HG02938 (cell line): ENCODE measurements around the gene CTNNA3.

Experiments
- ATAC-seq: cut with Tn5 transposase; IDR thresholded peaks from one replicate; pipeline ENCODE4 v1.9.1; 2021; ENCODE audit warnings: mild to moderate bottlenecking, moderate library complexity; ENCODE audit not compliant: unreplicated experiment

The CTNNA3 gene

DNA sequence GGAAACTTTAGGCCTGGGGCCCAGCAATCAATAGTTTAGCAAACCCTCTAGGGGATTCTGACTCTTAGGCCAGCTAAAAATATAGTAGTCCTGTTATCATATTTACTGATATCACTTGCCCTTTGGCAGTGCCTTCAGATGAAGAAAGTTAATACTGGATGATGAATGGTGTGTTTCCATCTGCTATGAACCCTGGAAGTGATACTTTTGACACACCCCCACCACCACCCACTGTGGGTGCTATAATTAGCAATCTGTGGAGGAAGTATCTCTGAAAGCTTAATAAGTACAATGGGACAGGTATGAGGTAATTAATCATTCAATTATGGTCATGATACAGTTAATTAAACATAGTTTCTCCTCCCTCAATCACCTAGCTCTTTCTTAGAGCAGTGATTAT, 860.6 kb downstream of the CTNNA3 start:
- ATAC-seq, result peak; percentile 30

DNA sequence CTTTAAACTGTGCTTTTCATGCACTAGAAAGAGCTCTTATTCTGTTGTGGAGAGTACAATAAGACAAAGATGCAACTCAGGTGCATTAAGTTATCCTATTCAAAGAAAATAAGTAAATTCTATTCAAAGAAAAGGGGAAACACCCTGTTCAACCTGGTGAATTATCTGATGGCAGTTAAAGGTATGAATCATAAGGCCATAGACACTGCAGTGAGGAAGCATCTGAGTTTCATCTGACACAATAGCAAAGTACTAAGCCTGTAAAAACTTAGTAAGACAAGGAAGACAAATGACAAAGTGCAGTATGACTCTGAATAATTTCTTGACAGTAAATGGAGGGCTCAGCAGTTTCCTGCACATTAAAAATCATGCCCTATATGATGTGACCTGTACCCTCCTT, 861.2 kb downstream of the CTNNA3 start:
- no peak for ATAC-seq

DNA sequence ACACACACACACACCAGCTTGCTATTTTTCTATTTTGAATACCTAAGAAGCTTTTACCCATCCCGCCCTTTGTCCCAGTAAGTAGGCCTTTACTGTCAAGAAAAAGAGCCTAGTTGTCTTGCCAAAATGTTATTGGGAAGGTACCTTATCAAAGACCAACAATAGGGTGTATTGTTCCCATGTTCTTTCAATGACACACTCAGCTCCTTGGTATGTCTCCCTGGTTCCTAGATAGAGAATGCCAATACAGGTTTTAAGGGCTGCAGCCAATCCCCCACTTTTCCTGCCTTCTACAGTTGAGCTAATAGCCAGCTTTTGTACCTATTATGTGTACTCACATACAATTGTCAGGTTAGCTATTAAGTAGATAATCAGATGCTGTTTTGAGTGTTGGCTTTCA, 862.1 kb downstream of the CTNNA3 start:
- ATAC-seq, result no peak

DNA sequence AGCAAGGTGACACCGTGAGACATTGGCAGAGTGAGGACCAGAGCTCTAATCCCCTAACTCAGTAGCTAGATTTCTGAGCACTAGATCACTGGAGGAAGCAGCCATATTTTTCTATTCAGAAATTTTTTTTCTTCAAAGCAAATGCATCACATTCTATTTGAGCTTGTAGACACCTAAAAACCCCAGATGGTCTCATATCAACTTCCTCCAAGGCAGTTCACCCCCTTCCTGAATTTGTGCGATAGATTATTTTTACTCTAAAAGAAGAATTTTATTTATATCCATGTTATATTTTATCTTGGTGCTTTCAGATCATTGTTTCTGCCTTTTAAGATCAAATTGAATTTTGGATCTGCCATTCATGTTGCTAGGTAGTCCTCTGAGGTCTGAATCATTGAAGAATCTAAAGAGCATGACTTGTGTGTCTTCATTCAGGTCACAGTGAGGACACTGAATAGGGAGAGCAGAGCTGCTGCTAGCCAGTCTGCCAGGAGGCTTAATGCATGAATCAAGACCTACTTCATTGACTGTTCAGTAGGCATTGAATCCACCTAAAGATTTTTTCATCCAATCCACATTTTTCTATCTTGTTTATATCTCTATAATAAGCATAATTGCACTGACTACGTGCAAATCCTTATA, 863.1 kb downstream of the CTNNA3 start:
- ATAC-seq, result no peak

DNA sequence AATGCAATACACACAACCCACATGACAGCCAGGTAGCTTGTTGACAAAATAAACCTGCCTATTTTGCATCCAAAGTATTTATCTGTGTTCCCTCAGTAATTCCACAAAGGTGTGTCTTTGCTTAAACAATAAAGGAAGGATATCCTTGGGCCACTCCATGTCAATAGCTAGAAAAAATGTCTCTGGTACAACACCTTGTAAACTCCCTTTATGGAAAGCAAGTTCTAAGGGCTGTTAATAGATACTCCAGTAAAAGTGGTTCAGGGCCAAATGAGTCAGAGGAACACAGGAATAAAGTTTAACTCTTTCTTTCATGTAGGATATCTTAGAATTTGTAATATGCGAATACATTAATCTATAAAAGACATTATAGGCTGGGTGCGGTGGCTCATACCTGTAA, 867.0 kb downstream of the CTNNA3 start:
- ATAC-seq, result no peak

DNA sequence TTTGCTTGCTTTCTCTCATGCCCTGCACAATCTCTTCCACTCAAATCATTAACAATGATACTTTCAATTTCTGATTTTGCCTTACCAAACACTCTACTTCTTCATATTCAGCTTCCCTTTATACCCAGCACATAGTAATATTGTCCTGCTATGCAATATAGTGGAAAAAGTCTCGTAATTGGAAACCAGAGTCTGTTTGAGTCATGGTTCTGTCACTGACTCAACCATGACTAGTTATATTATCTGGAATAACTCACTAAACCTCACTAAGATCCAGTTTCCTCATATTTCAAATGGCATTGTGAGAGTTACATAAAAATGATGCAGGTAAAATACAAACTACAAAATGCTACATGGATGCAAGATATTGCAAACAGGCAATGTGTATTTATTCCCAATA, 868.6 kb downstream of the CTNNA3 start:
- no peak for ATAC-seq

DNA sequence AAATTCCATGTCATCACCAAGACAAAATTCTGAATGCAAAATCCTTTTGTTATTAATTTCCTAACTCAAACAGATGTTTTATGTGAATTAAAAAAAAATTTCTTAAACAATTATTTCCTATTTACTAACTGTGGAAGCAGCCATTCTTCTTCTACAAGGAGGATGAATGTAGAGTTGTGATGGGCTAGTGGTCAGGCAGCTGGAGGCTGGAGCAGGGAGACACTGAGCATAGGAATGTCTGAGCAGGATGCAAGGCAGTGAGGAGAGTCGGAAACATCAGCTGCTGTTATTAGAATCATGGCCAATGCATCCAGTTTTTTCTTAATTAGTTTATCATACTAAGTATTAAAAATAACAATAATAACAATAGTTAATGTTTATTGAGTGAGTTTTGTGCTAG, 872.7 kb downstream of the CTNNA3 start:
- ATAC-seq, result no peak

DNA sequence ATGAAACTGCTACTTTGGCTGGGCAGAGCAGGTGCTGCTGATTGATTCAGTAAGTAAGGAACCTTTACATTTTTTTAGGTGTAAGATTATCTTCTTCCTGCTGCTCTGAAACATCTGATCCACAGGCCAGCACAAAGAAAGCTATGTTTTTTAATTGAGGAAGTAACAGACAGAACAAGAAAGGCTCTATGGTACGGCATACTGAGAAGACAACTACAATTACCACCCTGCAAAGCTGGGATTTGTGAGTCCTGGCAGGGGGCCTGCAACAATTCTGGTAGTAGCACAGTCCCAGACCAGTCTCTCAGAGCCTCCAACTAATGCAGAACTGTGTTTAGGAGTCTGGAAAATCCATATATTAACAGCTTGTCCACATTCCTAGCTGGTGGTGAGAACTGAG, 873.2 kb downstream of the CTNNA3 start:
- ATAC-seq, result no peak

DNA sequence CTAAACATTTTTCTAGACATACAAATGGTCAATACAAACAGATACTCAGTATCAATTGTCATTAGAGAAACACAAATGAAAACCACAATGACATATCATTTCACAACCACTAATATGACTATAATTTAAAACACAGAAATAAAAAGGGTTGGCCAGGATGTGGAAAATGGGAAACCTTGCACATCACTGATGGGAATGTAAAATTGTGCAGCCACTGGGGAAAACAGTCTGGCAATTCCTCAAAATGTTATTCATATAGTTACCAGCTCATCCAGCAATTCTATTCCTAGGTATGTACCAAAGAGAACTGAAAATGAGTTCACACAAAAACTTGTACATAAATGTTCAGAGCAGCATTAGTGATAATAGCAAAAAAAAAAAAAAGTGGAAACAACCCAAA, 876.3 kb downstream of the CTNNA3 start:
- ATAC-seq, result no peak

DNA sequence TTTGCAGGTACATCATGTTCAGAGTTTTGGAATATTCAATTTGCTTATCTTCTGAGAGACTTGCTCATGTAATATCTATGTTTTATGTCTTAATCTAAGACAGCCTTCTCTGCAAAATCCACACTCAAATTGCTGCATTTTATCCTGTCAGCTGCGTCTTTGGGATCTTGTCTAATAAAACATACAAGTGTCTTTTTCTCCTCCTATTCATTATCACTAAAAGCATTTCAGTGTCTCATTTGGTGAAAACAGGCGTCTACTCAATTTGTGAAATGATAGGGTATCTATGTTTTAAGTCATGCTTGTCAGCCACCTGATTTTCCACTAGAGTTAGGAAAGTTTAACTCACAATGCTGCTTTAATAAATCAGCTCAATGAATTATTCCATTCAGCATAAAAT, 882.9 kb downstream of the CTNNA3 start:
- no peak for ATAC-seq

DNA sequence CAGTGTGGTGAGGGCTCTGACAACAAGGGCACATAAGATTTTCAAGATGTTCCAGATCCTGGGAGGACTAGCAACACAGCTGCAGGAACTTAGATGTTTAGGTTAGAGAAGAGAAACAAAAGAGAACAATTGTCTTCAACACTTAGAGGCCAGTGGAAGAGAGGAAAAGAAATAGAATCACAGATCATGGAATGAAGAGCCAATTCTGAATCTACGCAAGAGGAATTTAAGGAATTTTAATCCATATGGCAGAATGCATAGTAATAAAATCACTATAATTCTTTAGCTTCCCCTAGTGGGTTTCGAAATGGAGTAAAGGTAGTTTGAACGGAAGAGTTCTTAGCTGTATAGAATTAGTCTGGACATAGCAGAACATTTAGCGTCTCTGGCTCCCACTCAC, 884.8 kb downstream of the CTNNA3 start:
- ATAC-seq, result no peak

DNA sequence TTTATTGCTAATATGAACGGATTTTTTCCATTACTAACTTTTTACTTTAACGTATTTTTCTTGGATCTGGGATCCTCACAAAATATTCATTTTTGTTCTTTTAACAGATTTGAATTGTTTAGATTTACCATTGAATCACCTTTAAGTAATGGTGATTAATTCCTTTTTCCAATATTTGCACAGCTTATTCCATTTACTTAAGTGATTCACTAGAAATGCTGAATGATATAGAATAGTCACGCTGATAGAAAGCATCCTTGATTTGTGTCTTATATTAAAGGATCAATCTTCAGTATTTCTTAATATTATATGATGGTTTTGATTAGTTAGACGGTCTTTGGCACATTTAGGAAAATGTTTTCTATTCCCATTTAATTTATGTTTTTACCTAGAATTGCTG, 886.6 kb downstream of the CTNNA3 start:
- no peak for ATAC-seq

DNA sequence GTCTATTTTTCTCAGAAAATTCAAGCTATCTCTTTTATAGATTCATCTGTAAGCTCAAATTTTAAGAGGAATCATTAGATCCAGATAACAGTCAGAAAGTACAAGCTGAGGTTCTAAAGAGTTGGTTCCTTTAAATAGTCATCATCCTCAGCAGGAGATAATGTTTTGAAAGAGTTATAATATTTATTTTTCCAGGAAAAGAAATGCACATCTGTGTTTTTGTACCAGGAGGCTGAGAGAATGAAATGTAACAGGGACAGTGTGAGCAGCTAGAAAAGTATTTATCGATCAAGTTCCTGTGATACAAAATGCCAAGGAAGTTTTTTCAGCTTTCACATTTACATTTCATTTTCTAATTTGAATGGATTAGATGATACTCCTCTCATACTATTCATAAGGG, 890.4 kb downstream of the CTNNA3 start:
- ATAC-seq, result no peak

DNA sequence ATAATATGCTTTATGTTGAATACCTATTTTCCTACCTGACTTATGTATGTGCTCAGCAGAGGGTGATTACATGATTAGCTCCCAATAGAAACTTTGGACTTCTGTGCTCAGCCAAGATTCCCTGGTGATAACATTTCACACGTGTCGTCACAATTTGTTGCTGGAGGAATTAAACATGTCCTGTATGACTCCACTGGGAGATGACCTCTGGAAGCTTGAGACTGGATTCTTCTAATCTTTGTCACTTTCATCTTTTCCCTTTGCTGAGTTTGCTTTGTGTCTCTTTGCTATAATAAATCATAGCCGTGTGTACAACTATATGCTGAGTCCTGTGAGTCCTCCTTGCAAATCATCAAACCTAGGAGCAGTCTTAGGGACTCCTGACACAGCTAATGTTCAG, 891.0 kb downstream of the CTNNA3 start:
- no peak for ATAC-seq

DNA sequence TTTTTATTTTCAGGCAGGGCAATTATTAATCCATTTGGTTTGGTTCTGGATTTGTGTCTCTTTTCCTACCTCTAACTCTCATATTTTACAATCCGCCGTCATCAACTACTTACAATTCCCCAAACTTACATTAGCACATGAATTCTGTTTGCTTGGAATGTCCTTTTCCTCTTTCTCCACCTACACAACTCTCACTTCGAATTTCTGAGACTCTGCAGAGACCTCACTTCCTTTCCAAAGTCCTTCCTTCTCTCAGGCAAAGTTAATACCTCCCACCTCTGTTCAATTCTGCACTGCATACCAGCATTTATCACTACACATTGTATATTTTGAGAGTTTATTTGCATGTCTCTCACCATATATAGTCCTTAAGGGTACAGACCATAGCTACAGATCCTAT, 892.8 kb downstream of the CTNNA3 start:
- no peak for ATAC-seq

DNA sequence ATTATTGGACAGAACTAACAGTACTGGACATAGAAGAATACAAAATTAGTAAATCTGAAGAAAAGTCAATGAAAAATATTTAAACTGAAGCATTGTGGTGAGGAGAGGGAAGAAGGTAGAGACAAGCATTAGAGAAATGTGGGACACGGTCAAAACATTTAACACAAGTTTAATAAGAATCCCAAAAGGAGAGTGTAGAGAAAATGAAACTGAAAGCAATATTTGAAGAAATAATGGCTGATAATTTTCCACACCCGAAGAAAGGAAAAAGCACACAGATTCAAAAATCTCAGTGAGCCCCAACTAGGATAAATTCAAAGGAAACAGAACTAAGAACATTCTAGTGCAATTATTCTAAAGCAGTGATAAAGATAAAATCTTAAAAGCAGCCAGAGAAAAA, 896.5 kb downstream of the CTNNA3 start:
- ATAC-seq, result no peak

DNA sequence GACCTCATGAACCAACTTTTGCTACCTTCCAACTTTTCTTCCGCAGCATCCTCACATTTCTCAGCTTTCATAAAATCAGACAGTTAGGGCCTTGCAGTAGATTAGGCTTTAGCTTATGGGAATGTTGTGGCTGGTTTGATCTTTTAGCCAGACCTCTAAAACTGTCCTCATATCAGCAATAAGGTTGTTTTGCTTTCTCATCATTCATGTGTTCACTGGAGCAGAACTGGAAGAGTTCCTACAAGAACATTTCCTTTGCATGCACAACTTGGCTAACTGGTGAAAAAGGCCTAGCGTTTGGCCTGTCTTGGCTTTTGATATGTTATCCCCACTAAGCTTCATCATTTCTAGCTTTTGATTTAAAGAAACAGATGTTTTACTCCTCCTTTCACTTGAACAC, 900.1 kb downstream of the CTNNA3 start:
- ATAC-seq, result no peak

DNA sequence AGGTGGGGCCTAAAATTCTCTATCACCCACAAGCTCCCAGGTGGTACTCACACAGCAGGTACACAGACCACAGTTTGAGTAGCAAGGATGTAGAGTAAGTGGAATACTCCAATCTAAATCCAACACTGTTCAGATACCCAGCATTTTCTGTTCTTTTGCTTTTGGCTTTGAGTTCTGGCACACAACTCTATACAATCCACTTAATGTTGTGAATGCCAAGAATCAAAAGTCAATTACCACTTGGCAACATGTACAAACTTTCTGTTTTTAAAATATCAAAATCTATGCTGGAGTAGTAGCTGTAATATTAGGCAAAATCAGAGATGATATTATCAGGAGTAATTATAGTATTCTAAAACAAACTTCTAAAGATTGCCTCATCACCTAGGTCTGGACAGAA, 903.6 kb downstream of the CTNNA3 start:
- no peak for ATAC-seq

DNA sequence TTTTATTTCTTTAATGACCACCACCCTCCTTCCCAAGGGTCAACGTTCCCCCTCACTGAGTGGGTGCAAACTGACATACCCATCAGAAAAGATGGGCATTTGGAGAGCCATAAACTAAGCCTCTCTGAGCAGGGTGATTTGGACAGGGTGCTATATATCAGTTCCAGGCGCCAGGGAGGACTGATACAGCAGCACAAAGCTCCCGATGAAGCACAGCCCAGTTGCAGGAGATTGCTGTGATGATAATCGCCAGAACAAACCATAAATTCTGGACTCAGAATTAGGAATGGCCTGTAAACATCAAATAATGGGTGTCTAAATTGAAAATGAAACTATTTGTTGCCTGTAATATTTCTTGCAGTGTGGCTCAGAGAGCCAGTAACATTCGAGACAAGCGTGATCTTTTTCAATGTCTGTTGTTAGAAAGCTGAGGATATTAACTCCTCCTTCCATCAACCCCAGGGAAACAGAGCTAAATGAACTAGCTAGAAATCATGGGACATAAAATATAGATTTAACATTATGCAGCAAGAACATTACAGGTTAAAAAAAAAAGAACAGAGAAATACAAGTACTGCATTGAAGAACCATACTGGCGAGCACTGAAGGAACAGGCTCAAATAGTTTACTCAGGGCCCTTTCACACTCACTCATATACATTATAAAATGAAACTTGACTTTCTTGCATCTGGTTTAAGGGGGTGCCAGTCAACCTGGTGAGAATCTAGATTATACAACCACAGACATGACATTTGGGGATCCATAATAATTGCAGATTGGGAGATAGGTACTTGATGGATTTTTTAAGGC, 907.6 kb downstream of the CTNNA3 start:
- ATAC-seq, result no peak

DNA sequence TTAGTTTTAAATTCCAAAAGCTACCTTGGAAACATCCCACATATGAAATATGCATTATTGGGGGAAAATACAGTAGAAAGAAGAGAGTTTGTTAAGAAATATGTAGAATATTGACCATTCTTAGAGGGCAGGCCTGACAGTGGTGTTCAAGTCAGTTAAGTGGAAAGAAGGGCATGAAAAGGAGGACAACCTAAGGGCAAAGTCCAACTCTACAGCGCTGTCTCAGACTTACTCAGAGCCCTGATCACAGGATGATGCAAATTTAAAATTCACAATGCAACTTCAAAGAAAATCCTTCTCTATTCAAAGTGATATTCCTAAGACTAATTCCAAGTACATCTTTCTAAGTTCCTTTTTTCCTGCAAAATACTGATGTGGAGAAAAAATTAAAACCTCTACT, 909.3 kb downstream of the CTNNA3 start:
- no peak for ATAC-seq

DNA sequence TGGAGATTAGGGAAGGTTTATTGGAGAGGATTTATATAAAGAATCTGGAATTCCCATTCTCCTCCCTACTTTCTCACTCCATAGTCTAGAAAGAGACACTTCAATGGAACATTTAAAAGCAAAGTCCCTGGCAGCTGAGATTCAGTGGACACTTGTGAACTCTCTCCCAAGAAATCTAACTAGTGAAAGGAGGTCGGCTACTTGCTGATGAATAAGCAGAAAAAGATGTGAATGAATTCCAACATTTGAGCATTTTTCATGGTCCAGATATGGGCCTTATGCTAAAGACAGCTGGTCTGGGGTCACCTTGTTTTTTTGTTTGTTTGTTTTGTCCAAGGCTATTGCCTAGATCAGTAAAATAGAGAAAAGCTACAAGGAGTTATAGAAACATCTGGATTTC, 911.2 kb downstream of the CTNNA3 start:
- ATAC-seq, result no peak

DNA sequence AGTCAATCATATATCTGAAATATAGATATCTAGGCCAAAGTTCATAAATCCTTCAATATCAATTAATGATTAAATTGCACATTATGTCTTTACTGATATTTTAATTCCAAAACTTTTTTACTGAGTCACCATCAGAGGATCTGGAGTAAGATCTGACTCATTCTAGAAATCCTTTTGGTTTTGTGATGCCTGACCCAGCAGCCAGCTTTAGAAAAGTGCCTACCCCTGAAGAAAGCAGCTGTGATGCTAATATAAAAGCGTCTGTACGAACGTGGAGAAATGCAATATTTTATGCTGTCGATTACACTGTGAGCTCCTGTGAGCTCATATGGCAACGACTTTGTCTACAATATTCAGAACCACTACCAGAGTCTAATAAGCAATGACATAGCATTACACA, 912.7 kb downstream of the CTNNA3 start:
- ATAC-seq, result no peak

DNA sequence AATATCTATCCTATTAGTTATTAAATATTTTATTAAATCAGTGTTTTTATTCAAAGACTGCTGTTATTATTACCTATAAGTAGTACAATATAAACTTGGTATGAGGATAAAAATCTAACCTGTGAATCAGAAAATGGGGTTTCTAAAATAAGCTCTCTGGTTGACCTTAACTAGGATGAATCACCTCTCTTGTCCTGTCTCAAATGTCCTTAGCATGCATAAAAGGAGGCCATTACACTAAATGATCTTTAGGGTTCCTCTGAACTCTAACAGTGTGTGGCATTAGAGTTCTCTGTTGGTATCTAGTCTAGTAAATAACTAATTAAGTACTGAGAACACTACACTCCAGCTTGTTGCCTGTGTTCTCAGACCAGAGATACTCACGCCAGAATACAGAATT, 913.2 kb downstream of the CTNNA3 start:
- no peak for ATAC-seq
